Astrocyte (in vitro differentiated cells and primary cell): ENCODE data around the gene WNT3A. TPM values are rescaled to one million over a fixed set of nuclear protein-coding genes. Genes with fewer than 3 reads are reported as not detected.

Experiments used
- DNase-seq: peaks from one replicate; pipeline ENCODE4 v3.0.0-alpha.2; 2010; ENCODE audit warnings: low read depth
- FAIRE-seq: peaks from 2 replicates; lab custom pipeline; 2011; peaks lifted over from hg19 to GRCh38; lab: Jason Lieb, UNC
- H2AFZ ChIP-seq: 2 replicates; pipeline ENCODE4 v1.6.0; 2012; ENCODE audit warnings: low read depth, low read length, inconsistent platforms
- H3K27ac ChIP-seq: 2 replicates; pipeline ENCODE4 v1.5.1; 2011; ENCODE audit warnings: low read depth, low read length, inconsistent platforms
- H3K27me3 ChIP-seq: 2 replicates; pipeline ENCODE4 v1.6.0; 2011; ENCODE audit warnings: low read length, inconsistent platforms; ENCODE audit not compliant: insufficient read depth
- H3K36me3 ChIP-seq: 2 replicates; pipeline ENCODE4 v1.5.1; 2011; ENCODE audit warnings: low read length, inconsistent platforms; ENCODE audit not compliant: insufficient read depth
- H3K4me1 ChIP-seq: 2 replicates; pipeline ENCODE4 v1.5.1; 2011; ENCODE audit warnings: low read length, inconsistent platforms; ENCODE audit not compliant: insufficient read depth
- H3K4me2 ChIP-seq: 2 replicates; pipeline ENCODE4 v1.6.0; 2012; ENCODE audit warnings: low read length, inconsistent platforms
- H3K4me3 ChIP-seq: 2 replicates; pipeline ENCODE4 v1.5.1; 2011; ENCODE audit warnings: low read depth, mild to moderate bottlenecking, low read length, inconsistent platforms; ENCODE audit not compliant: insufficient read depth
- H3K79me2 ChIP-seq: 2 replicates; pipeline ENCODE4 v1.6.0; 2012; ENCODE audit warnings: mild to moderate bottlenecking, low read length, inconsistent platforms; ENCODE audit not compliant: insufficient read depth
- H3K9ac ChIP-seq: 2 replicates; pipeline ENCODE4 v1.6.0; 2012; ENCODE audit warnings: mild to moderate bottlenecking, low read length, inconsistent platforms
- H3K9me3 ChIP-seq: 2 replicates; pipeline ENCODE4 v1.5.1; 2012; ENCODE audit warnings: low read depth, mild to moderate bottlenecking, low read length, inconsistent platforms; ENCODE audit not compliant: insufficient read depth
- H4K20me1 ChIP-seq: 2 replicates; pipeline ENCODE4 v1.6.0; 2012; ENCODE audit warnings: low read length, inconsistent platforms; ENCODE audit not compliant: insufficient read depth
- H3K27ac Mint-ChIP-seq: one replicate; pipeline ENCODE4 v1.8.0; 2021; ENCODE audit warnings: mild to moderate bottlenecking, mixed read lengths; ENCODE audit not compliant: unreplicated experiment
- H3K27me3 Mint-ChIP-seq: one replicate; pipeline ENCODE4 v1.8.0; 2021; ENCODE audit warnings: low read depth, mixed read lengths; ENCODE audit not compliant: unreplicated experiment
- H3K36me3 Mint-ChIP-seq: one replicate; pipeline ENCODE4 v1.8.0; 2021; ENCODE audit warnings: low read depth, mixed read lengths; ENCODE audit not compliant: unreplicated experiment
- H3K4me1 Mint-ChIP-seq: one replicate; pipeline ENCODE4 v1.8.0; 2021; ENCODE audit warnings: low read depth, mixed read lengths; ENCODE audit not compliant: unreplicated experiment
- H3K4me3 Mint-ChIP-seq: one replicate; pipeline ENCODE4 v1.8.0; 2021; ENCODE audit warnings: mild to moderate bottlenecking, moderate library complexity, mixed read lengths; ENCODE audit not compliant: unreplicated experiment
- H3K9me3 Mint-ChIP-seq: one replicate; pipeline ENCODE4 v1.8.0; 2021; ENCODE audit warnings: mild to moderate bottlenecking, mixed read lengths; ENCODE audit not compliant: unreplicated experiment
- CTCF ChIP-seq: IDR thresholded peaks from 2 replicates; pipeline ENCODE4 v1.5.1; 2011; ENCODE audit warnings: low read depth, mild to moderate bottlenecking, inconsistent platforms, low read length, moderate library complexity; ENCODE audit not compliant: insufficient read depth
- EZH2 ChIP-seq: IDR thresholded peaks from 2 replicates; pipeline ENCODE4 v1.6.1; 2012; ENCODE audit warnings: mild to moderate bottlenecking, low read length, inconsistent platforms; ENCODE audit not compliant: insufficient read depth
- total RNA-seq: library from RNA; stranded (reverse); gene quantifications from 2 replicates; pipeline ENCODE4 v1.2.1, GENCODE V29; 2021

Gene WNT3A
- total RNA-seq, 1 donor from 2014 or later = not detected

GRCh38 chr1:228013131-228013934 lies 6.5 kb downstream of the WNT3A start:
- H3K9me3 Mint-ChIP-seq = no peaks in the 10 kb centered on the region
- no peaks in the 10 kb centered on the region for H3K9me3 ChIP-seq
- TF ChIP-seq CTCF (no peak), EZH2 (no peak)
- H3K27ac Mint-ChIP-seq = no peak overlapping the region
- no peak overlapping the region for H3K4me3 ChIP-seq
- H3K4me1 Mint-ChIP-seq = peaks cover 8% of the 10 kb centered on the region
- peaks cover 6% of the 10 kb centered on the region for H3K4me1 ChIP-seq
- H3K36me3 Mint-ChIP-seq = peaks cover 1% of the 10 kb centered on the region
- no peaks in the 10 kb centered on the region for H3K79me2 ChIP-seq
- no peak overlapping the region for H2AFZ ChIP-seq
- H3K27me3 ChIP-seq = peaks cover 8% of the 10 kb centered on the region
- no peak overlapping the region for H3K27ac ChIP-seq
- H4K20me1 ChIP-seq = no peaks in the 10 kb centered on the region
- no peak overlapping the region for H3K9ac ChIP-seq
- peaks cover 57% of the 10 kb centered on the region for H3K27me3 Mint-ChIP-seq
- no peak overlapping the region for H3K4me2 ChIP-seq
- FAIRE-seq = no peak
- no peak for DNase-seq
- no peaks in the 10 kb centered on the region for H3K36me3 ChIP-seq
- no peak overlapping the region for H3K4me3 Mint-ChIP-seq

- TF ChIP-seq EZH2 (no peak), CTCF (no peak)
- Histone ChIP-seq H3K27me3 (peaks cover 2% of the 10 kb centered on the region), H3K4me1 (peaks cover 6% of the 10 kb centered on the region), H3K27ac (no peak overlapping the region), H3K36me3 (no peaks in the 10 kb centered on the region), H3K4me2 (no peak overlapping the region), H3K4me3 (no peak overlapping the region), H3K79me2 (no peaks in the 10 kb centered on the region), H3K9me3 (no peaks in the 10 kb centered on the region), H2AFZ (no peak overlapping the region), H4K20me1 (no peaks in the 10 kb centered on the region), H3K9ac (no peak overlapping the region)
- DNase-seq (peak; percentile 62), FAIRE-seq (no peak)
- H3K27ac Mint-ChIP-seq = no peak overlapping the region
- no peaks in the 10 kb centered on the region for H3K9me3 Mint-ChIP-seq
- H3K36me3 Mint-ChIP-seq = peaks cover 1% of the 10 kb centered on the region
- H3K27me3 Mint-ChIP-seq = peaks cover 50% of the 10 kb centered on the region
- H3K4me3 Mint-ChIP-seq = no peak overlapping the region
- peaks cover 8% of the 10 kb centered on the region for H3K4me1 Mint-ChIP-seq
Observed at GRCh38 chr1:228013935-228014930, 7.4 kb downstream of the WNT3A start.
